ENCODE data around the gene SLC30A7. TPM values are rescaled to one million over a fixed set of nuclear protein-coding genes. Genes with fewer than 3 reads are reported as not detected.

The SLC30A7 gene
- total RNA-seq, 1 donor from 2014 or later, result 30.1 TPM

DNA sequence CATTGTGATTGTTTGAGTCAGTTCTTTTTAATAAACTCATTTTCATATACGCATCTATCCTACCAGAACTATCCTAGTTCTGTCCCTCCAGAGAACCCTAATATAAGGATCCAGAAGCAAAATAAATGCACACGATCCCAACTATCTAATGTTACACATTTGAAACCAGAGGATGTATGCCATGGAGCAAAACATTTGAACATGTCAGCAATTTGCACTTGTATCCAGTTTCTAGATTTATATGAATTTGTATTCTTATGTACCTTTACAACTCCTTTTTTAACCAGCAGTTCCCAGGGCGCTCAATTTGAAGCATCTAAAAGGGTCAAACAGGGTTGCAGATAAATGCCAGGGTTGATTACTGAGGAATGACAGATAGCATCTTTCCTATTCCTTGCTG is 3.3 kb upstream of the SLC30A7 start:
- H3K36me3 Mint-ChIP-seq, result peaks cover 26% of the 10 kb centered on the region
- no peak for DNase-seq (ENCODE audit: extremely low spot score, unreplicated experiment)
- peaks cover 20% of the 10 kb centered on the region for H3K4me1 Mint-ChIP-seq (ENCODE audit: unreplicated experiment)
- H3K9me3 Mint-ChIP-seq, result peaks cover 9% of the 10 kb centered on the region
- H3K27me3 Mint-ChIP-seq, result no peaks in the 10 kb centered on the region
- TF ChIP-seq CTCF (conservative IDR thresholded peaks at IDR 0.05), result no peak
- H3K27ac Mint-ChIP-seq, result peak overlapping the region; percentile 80
- peak overlapping the region; percentile 99 for H3K4me3 Mint-ChIP-seq

GRCh38 chr1:100893718-100894117 is 2.2 kb upstream of the SLC30A7 start:
- peaks cover 9% of the 10 kb centered on the region for H3K9me3 Mint-ChIP-seq
- no peak for DNase-seq (ENCODE audit: extremely low spot score, unreplicated experiment)
- peak overlapping the region; percentile 80 for H3K27ac Mint-ChIP-seq

GRCh38 chr1:100894603-100895539 is 1.0 kb upstream of the SLC30A7 start, which contains the start of gene EXTL2:
Gene EXTL2 (minus strand): TSS chr1:100894842. CDS start chr1:100888757, 6,085 bp downstream.
- Mint-ChIP-seq H3K4me3 (peak within 1 kb of the TSS; percentile 99), H3K27me3 (no peaks in the 10 kb centered on the region), H3K9me3 (peaks cover 9% of the 10 kb centered on the region), H3K36me3 (peaks cover 22% of the 10 kb centered on the region), H3K4me1 (ENCODE audit: unreplicated experiment) (peaks cover 23% of the 10 kb centered on the region), H3K27ac (peak within 1 kb of the TSS; percentile 99)
- DNase-seq (ENCODE audit: extremely low spot score, unreplicated experiment), result peak; percentile 84
- TF ChIP-seq CTCF (conservative IDR thresholded peaks at IDR 0.05), result no peak

More at GRCh38 chr1:100893718-100894117, 2.2 kb upstream of the SLC30A7 start:
- H3K4me3 Mint-ChIP-seq, result peak overlapping the region; percentile 99
- peaks cover 23% of the 10 kb centered on the region for H3K4me1 Mint-ChIP-seq (ENCODE audit: unreplicated experiment)
- H3K27me3 Mint-ChIP-seq, result no peaks in the 10 kb centered on the region
- H3K36me3 Mint-ChIP-seq, result peaks cover 19% of the 10 kb centered on the region
- TF ChIP-seq CTCF (conservative IDR thresholded peaks at IDR 0.05), result no peak

DNA sequence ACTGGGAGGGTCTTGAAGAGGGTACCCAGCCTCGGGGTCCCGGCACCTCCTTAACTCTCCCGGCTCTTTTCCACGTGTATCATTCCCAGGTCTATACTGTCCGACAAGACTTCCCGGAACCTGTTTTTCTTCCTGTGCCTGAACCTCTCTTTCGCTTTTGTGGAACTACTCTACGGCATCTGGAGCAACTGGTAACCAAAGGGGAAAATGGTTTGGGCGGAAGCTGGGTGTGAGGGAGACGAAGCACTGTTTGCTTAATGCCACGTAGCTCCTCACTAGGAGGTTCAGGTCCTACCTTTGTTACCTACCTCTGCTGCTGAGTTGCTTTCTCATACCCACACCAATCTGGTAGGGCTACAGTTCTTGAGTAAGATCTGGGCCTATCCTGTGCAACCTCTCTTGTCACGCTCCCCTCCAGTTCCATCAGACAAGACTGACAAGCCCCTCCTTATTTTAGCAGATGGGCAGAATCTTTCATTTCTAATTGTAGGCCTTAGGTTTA is 642 bp downstream of the SLC30A7 start:
- peaks cover 17% of the 10 kb centered on the region for H3K36me3 Mint-ChIP-seq
- no peaks in the 10 kb centered on the region for H3K27me3 Mint-ChIP-seq
- peaks cover 4% of the 10 kb centered on the region for H3K9me3 Mint-ChIP-seq
- no peak for TF ChIP-seq CTCF (conservative IDR thresholded peaks at IDR 0.05)
- peak overlapping the region; percentile 99 for H3K4me3 Mint-ChIP-seq
- peaks cover 23% of the 10 kb centered on the region for H3K4me1 Mint-ChIP-seq (ENCODE audit: unreplicated experiment)
- peak overlapping the region; percentile 99 for H3K27ac Mint-ChIP-seq
- DNase-seq (ENCODE audit: extremely low spot score, unreplicated experiment), result no peak

- Mint-ChIP-seq H3K4me1 (ENCODE audit: unreplicated experiment) (peaks cover 4% of the 10 kb centered on the region), H3K27me3 (no peaks in the 10 kb centered on the region), H3K9me3 (no peaks in the 10 kb centered on the region), H3K4me3 (no peak overlapping the region), H3K36me3 (peaks cover 47% of the 10 kb centered on the region), H3K27ac (no peak overlapping the region)
- no peak for TF ChIP-seq CTCF (conservative IDR thresholded peaks at IDR 0.05)
- no peak for DNase-seq (ENCODE audit: extremely low spot score, unreplicated experiment)
Observed at GRCh38 chr1:100902365-100902764, 6.5 kb downstream of the SLC30A7 start.
